Astrocyte (in vitro differentiated cells and primary cell): ENCODE measurements around the gene GPAT3. TPM values are rescaled to one million over a fixed set of nuclear protein-coding genes. Genes with fewer than 3 reads are reported as not detected.

ENCODE experiments used
- DNase-seq: peaks from one replicate; pipeline ENCODE4 v3.0.0-alpha.2; 2010; ENCODE audit warnings: low read depth
- FAIRE-seq: peaks from 2 replicates; lab custom pipeline; 2011; peaks lifted over from hg19 to GRCh38; lab: Jason Lieb, UNC
- H2AFZ ChIP-seq: 2 replicates; pipeline ENCODE4 v1.6.0; 2012; ENCODE audit warnings: low read depth, low read length, inconsistent platforms
- H3K27ac ChIP-seq: 2 replicates; pipeline ENCODE4 v1.5.1; 2011; ENCODE audit warnings: low read depth, low read length, inconsistent platforms
- H3K27me3 ChIP-seq: 2 replicates; pipeline ENCODE4 v1.6.0; 2011; ENCODE audit warnings: low read length, inconsistent platforms; ENCODE audit not compliant: insufficient read depth
- H3K36me3 ChIP-seq: 2 replicates; pipeline ENCODE4 v1.5.1; 2011; ENCODE audit warnings: low read length, inconsistent platforms; ENCODE audit not compliant: insufficient read depth
- H3K4me1 ChIP-seq: 2 replicates; pipeline ENCODE4 v1.5.1; 2011; ENCODE audit warnings: low read length, inconsistent platforms; ENCODE audit not compliant: insufficient read depth
- H3K4me2 ChIP-seq: 2 replicates; pipeline ENCODE4 v1.6.0; 2012; ENCODE audit warnings: low read length, inconsistent platforms
- H3K4me3 ChIP-seq: 2 replicates; pipeline ENCODE4 v1.5.1; 2011; ENCODE audit warnings: low read depth, mild to moderate bottlenecking, low read length, inconsistent platforms; ENCODE audit not compliant: insufficient read depth
- H3K79me2 ChIP-seq: 2 replicates; pipeline ENCODE4 v1.6.0; 2012; ENCODE audit warnings: mild to moderate bottlenecking, low read length, inconsistent platforms; ENCODE audit not compliant: insufficient read depth
- H3K9ac ChIP-seq: 2 replicates; pipeline ENCODE4 v1.6.0; 2012; ENCODE audit warnings: mild to moderate bottlenecking, low read length, inconsistent platforms
- H3K9me3 ChIP-seq: 2 replicates; pipeline ENCODE4 v1.5.1; 2012; ENCODE audit warnings: low read depth, mild to moderate bottlenecking, low read length, inconsistent platforms; ENCODE audit not compliant: insufficient read depth
- H4K20me1 ChIP-seq: 2 replicates; pipeline ENCODE4 v1.6.0; 2012; ENCODE audit warnings: low read length, inconsistent platforms; ENCODE audit not compliant: insufficient read depth
- H3K27ac Mint-ChIP-seq: one replicate; pipeline ENCODE4 v1.8.0; 2021; ENCODE audit warnings: mild to moderate bottlenecking, mixed read lengths; ENCODE audit not compliant: unreplicated experiment
- H3K27me3 Mint-ChIP-seq: one replicate; pipeline ENCODE4 v1.8.0; 2021; ENCODE audit warnings: low read depth, mixed read lengths; ENCODE audit not compliant: unreplicated experiment
- H3K36me3 Mint-ChIP-seq: one replicate; pipeline ENCODE4 v1.8.0; 2021; ENCODE audit warnings: low read depth, mixed read lengths; ENCODE audit not compliant: unreplicated experiment
- H3K4me1 Mint-ChIP-seq: one replicate; pipeline ENCODE4 v1.8.0; 2021; ENCODE audit warnings: low read depth, mixed read lengths; ENCODE audit not compliant: unreplicated experiment
- H3K4me3 Mint-ChIP-seq: one replicate; pipeline ENCODE4 v1.8.0; 2021; ENCODE audit warnings: mild to moderate bottlenecking, moderate library complexity, mixed read lengths; ENCODE audit not compliant: unreplicated experiment
- H3K9me3 Mint-ChIP-seq: one replicate; pipeline ENCODE4 v1.8.0; 2021; ENCODE audit warnings: mild to moderate bottlenecking, mixed read lengths; ENCODE audit not compliant: unreplicated experiment
- CTCF ChIP-seq: IDR thresholded peaks from 2 replicates; pipeline ENCODE4 v1.5.1; 2011; ENCODE audit warnings: low read depth, mild to moderate bottlenecking, inconsistent platforms, low read length, moderate library complexity; ENCODE audit not compliant: insufficient read depth
- EZH2 ChIP-seq: IDR thresholded peaks from 2 replicates; pipeline ENCODE4 v1.6.1; 2012; ENCODE audit warnings: mild to moderate bottlenecking, low read length, inconsistent platforms; ENCODE audit not compliant: insufficient read depth
- total RNA-seq: library from RNA; stranded (reverse); gene quantifications from 2 replicates; pipeline ENCODE4 v1.2.1, GENCODE V29; 2021

GPAT3 gene
- total RNA-seq, 1 donor from 2014 or later, result 0.39 TPM

- Histone ChIP-seq H3K79me2 (no peaks in the 10 kb centered on the region), H3K9me3 (peaks cover 10% of the 10 kb centered on the region), H2AFZ (no peak overlapping the region), H3K27ac (no peak overlapping the region), H4K20me1 (no peaks in the 10 kb centered on the region), H3K4me3 (no peak overlapping the region), H3K9ac (no peak overlapping the region), H3K27me3 (no peaks in the 10 kb centered on the region), H3K36me3 (no peaks in the 10 kb centered on the region), H3K4me1 (peaks cover 21% of the 10 kb centered on the region), H3K4me2 (no peak overlapping the region)
- H3K36me3 Mint-ChIP-seq, result no peaks in the 10 kb centered on the region
- no peak overlapping the region for H3K27ac Mint-ChIP-seq
- H3K27me3 Mint-ChIP-seq, result no peaks in the 10 kb centered on the region
- FAIRE-seq (no peak), DNase-seq (no peak)
- TF ChIP-seq EZH2, result no peak
- TF ChIP-seq CTCF, result no peak
- peaks cover 16% of the 10 kb centered on the region for H3K9me3 Mint-ChIP-seq
- H3K4me3 Mint-ChIP-seq, result no peak overlapping the region
- H3K4me1 Mint-ChIP-seq, result peaks cover 21% of the 10 kb centered on the region
Measured at GRCh38 chr4:83617371-83618035, 81.6 kb downstream of the GPAT3 start.

- peak overlapping the region; percentile 68 for H3K4me2 ChIP-seq
- no peak overlapping the region for H3K4me3 Mint-ChIP-seq
Measured at GRCh38 chr4:83618431-83618830, 82.5 kb downstream of the GPAT3 start.

More at GRCh38 chr4:83618431-83618830, 82.5 kb downstream of the GPAT3 start:
- no peaks in the 10 kb centered on the region for H3K36me3 Mint-ChIP-seq
- Histone ChIP-seq H3K27ac (peak overlapping the region; percentile 23), H3K36me3 (no peaks in the 10 kb centered on the region), H3K9ac (no peak overlapping the region), H3K4me3 (no peak overlapping the region), H3K27me3 (no peaks in the 10 kb centered on the region), H3K4me1 (peaks cover 21% of the 10 kb centered on the region), H3K79me2 (no peaks in the 10 kb centered on the region), H2AFZ (no peak overlapping the region), H4K20me1 (no peaks in the 10 kb centered on the region), H3K9me3 (peaks cover 14% of the 10 kb centered on the region)
- H3K4me1 Mint-ChIP-seq, result peaks cover 21% of the 10 kb centered on the region
- H3K9me3 Mint-ChIP-seq, result peaks cover 17% of the 10 kb centered on the region
- H3K27me3 Mint-ChIP-seq, result no peaks in the 10 kb centered on the region
- FAIRE-seq (peak; percentile 99), DNase-seq (peak; percentile 83)
- no peak for TF ChIP-seq CTCF
- no peak for TF ChIP-seq EZH2
- H3K27ac Mint-ChIP-seq, result no peak overlapping the region
